ENCODE results near the gene MLKL. TPM values are rescaled to one million over a fixed set of nuclear protein-coding genes. Genes with fewer than 3 reads are reported as not detected.

The MLKL gene
- total RNA-seq, 6 experiments from 2014 or later = 2.6 to 13.1 (median 6.1) TPM

- H3K27ac ChIP-seq = no peak overlapping the region
- H3K4me1 ChIP-seq = no peaks in the 10 kb centered on the region
- TF ChIP-seq POLR2A (IDR thresholded peaks at IDR 0.05) = no peak
- no peak for TF ChIP-seq CTCF (IDR thresholded peaks at IDR 0.05)
- 63% methylated on average over 4 of the region's 8 CpGs for WGBS (ENCODE audit: insufficient coverage, low coverage, low lambda C conversion rate, missing lambda C conversion rate)
- no peak for DNase-seq
- H3K4me3 ChIP-seq = no peak overlapping the region
- H3K36me3 ChIP-seq = no peaks in the 10 kb centered on the region
- no peaks in the 10 kb centered on the region for H3K27me3 ChIP-seq
- peak in 2 of 4 donors; percentile 2 to 3 for ATAC-seq
- intact Hi-C loops (cut with DNase I) = no loop called here
- no peaks in the 10 kb centered on the region for H3K9me3 ChIP-seq
Observed at GRCh38 chr16:74743045-74743667, 42.5 kb upstream of the MLKL start.

- DNase-seq (peak in 1 of 3 donors; percentile 28), ATAC-seq (no peak)
- intact Hi-C loops (cut with DNase I) = no loop called here
- Histone ChIP-seq H3K4me1 (no peaks in the 10 kb centered on the region), H3K4me3 (no peak overlapping the region), H3K9me3 (no peaks in the 10 kb centered on the region), H3K27me3 (no peaks in the 10 kb centered on the region), H3K27ac (no peak overlapping the region), H3K36me3 (no peaks in the 10 kb centered on the region)
- TF ChIP-seq CTCF (IDR thresholded peaks at IDR 0.05) (no peak), POLR2A (IDR thresholded peaks at IDR 0.05) (no peak)
- 28% methylated on average over 8 of the region's 10 CpGs for WGBS (ENCODE audit: insufficient coverage, low coverage, low lambda C conversion rate, missing lambda C conversion rate)
Observed at GRCh38 chr16:74742051-74742481, 41.4 kb upstream of the MLKL start.

- intact Hi-C loops (cut with DNase I) = no loop called here
- DNase-seq (peak in 2 of 3 donors; percentile 50 to 58), ATAC-seq (peak in 1 of 4 donors; percentile 35)
- Histone ChIP-seq H3K4me3 (no peak overlapping the region), H3K9me3 (no peaks in the 10 kb centered on the region), H3K27ac (no peak overlapping the region), H3K36me3 (no peaks in the 10 kb centered on the region), H3K4me1 (no peaks in the 10 kb centered on the region), H3K27me3 (no peaks in the 10 kb centered on the region)
- 55% methylated on average over 6 of the region's 13 CpGs for WGBS (ENCODE audit: insufficient coverage, low coverage, low lambda C conversion rate, missing lambda C conversion rate)
- no peak for TF ChIP-seq POLR2A (IDR thresholded peaks at IDR 0.05)
- no peak for TF ChIP-seq CTCF (IDR thresholded peaks at IDR 0.05)
Observed at GRCh38 chr16:74740795-74741304, 40.2 kb upstream of the MLKL start.

- Histone ChIP-seq H3K36me3 (no peaks in the 10 kb centered on the region), H3K9me3 (no peaks in the 10 kb centered on the region), H3K4me3 (no peak overlapping the region), H3K27me3 (no peaks in the 10 kb centered on the region), H3K27ac (no peak overlapping the region), H3K4me1 (no peaks in the 10 kb centered on the region)
- peak in 1 of 3 donors; percentile 41 for DNase-seq
- TF ChIP-seq CTCF (IDR thresholded peaks at IDR 0.05) (no peak), POLR2A (IDR thresholded peaks at IDR 0.05) (no peak)
- intact Hi-C loops (cut with DNase I) = no loop called here
- WGBS (ENCODE audit: insufficient coverage, low coverage, low lambda C conversion rate, missing lambda C conversion rate) = 62% methylated on average over 4 of the region's 6 CpGs
- ATAC-seq = no peak
Observed at GRCh38 chr16:74739275-74739674, 38.6 kb upstream of the MLKL start.
